Fibroblast of lung (primary cell): Measurements from ENCODE around the gene HPCAL1.

ENCODE experiments used
- CTCF ChIP-seq, 2 donors: IDR thresholded peaks in 1 of 2; conservative IDR thresholded peaks in 1 of 2; 1 replicate in 1 of 2; 2 replicates in 1 of 2; pipeline ENCODE4 v1.5.1; 2011 to 2012; ENCODE audit warnings: low read length in 2 of 2, control low read depth in 1 of 2, inconsistent platforms in 1 of 2, low read depth in 1 of 2, mild to moderate bottlenecking in 1 of 2
- EZH2 ChIP-seq: IDR thresholded peaks from 2 replicates; pipeline ENCODE4 v1.5.1; 2012; ENCODE audit warnings: low read length, control low read depth, mild to moderate bottlenecking; ENCODE audit errors: missing control alignments

GRCh38 chr2:10414591-10414990, 111.9 kb downstream of the HPCAL1 start:
- no peak for TF ChIP-seq EZH2
- no peak for TF ChIP-seq CTCF (conservative IDR thresholded peaks at IDR 0.05 in 1 of 2, IDR thresholded peaks at IDR 0.05 in 1 of 2; ENCODE audit: low read depth in 1 of 2, low read length in 2 of 2)
